DND-41 (cell line): ENCODE results near the gene VTI1A.

Experiments used
- ATAC-seq: fragments of 200-7000 bp; cut with Tn5 transposase; 3 replicates; pipeline ENCODE4 v1.9.1; 2021; ENCODE audit warnings: low read depth; ENCODE audit not compliant: insufficient read depth
- DNase-seq: peaks from one replicate; pipeline ENCODE4 v3.0.0-alpha.2; 2020
- H2AFZ ChIP-seq: 2 replicates; pipeline ENCODE4 v1.6.0; 2012; ENCODE audit warnings: low read depth, low read length
- H3K27ac ChIP-seq: 2 replicates; pipeline ENCODE4 v1.5.1; 2012; ENCODE audit warnings: low read length, inconsistent platforms
- H3K27me3 ChIP-seq: fragments of 200-600 bp; sonication (generic); 2 replicates; pipeline ENCODE4 v1.6.0; 2012; ENCODE audit warnings: low read length, mild to moderate bottlenecking, inconsistent platforms; ENCODE audit not compliant: insufficient read depth, poor library complexity
- H3K36me3 ChIP-seq: 2 replicates; pipeline ENCODE4 v1.5.1; 2012; ENCODE audit warnings: low read length, inconsistent platforms; ENCODE audit not compliant: insufficient read depth
- H3K4me1 ChIP-seq: 2 replicates; pipeline ENCODE4 v1.5.1; 2012; ENCODE audit warnings: mild to moderate bottlenecking, low read length; ENCODE audit not compliant: insufficient read depth
- H3K4me2 ChIP-seq: 2 replicates; pipeline ENCODE4 v1.6.0; 2012; ENCODE audit warnings: mild to moderate bottlenecking, moderate library complexity, low read length, inconsistent platforms; ENCODE audit not compliant: insufficient read depth
- H3K4me3 ChIP-seq, 2 experiments: fragments of 200-600 bp in 1 of 2; shearing (Covaris generic) in 1 of 2; 2 replicates each; pipeline ENCODE4 v1.5.1; 2012 to 2016; ENCODE audit warnings: inconsistent platforms in 2 of 2, low read length in 2 of 2, mild to moderate bottlenecking in 2 of 2, low read depth in 1 of 2, moderate library complexity in 1 of 2
- H3K79me2 ChIP-seq: 2 replicates; pipeline ENCODE4 v1.6.0; 2012; ENCODE audit warnings: low read length, inconsistent platforms; ENCODE audit not compliant: insufficient read depth
- H3K9ac ChIP-seq: 2 replicates; pipeline ENCODE4 v1.6.0; 2012; ENCODE audit warnings: low read depth, mild to moderate bottlenecking, inconsistent platforms, low read length, moderate library complexity
- H3K9me3 ChIP-seq: 2 replicates; pipeline ENCODE4 v1.5.1; 2012; ENCODE audit warnings: low read length, moderate library complexity, mild to moderate bottlenecking, inconsistent platforms; ENCODE audit not compliant: insufficient read depth, severe bottlenecking
- H4K20me1 ChIP-seq: 2 replicates; pipeline ENCODE4 v1.6.0; 2012; ENCODE audit warnings: low read length; ENCODE audit not compliant: insufficient read depth
- EZH2 ChIP-seq: IDR thresholded peaks from 3 replicates; pipeline ENCODE4 v1.6.1; 2012; ENCODE audit warnings: borderline replicate concordance, low read depth, mild to moderate bottlenecking, moderate library complexity, low read length, inconsistent platforms; ENCODE audit not compliant: severe bottlenecking
- TF ChIP-seq, protein P1 (sequence below): IDR thresholded peaks from 2 replicates; pipeline ENCODE4 v1.5.1; 2012; ENCODE audit warnings: borderline replicate concordance, low read length, moderate library complexity, mild to moderate bottlenecking; ENCODE audit not compliant: poor library complexity, severe bottlenecking; ENCODE audit errors: extremely low read depth

VTI1A gene

DNA sequence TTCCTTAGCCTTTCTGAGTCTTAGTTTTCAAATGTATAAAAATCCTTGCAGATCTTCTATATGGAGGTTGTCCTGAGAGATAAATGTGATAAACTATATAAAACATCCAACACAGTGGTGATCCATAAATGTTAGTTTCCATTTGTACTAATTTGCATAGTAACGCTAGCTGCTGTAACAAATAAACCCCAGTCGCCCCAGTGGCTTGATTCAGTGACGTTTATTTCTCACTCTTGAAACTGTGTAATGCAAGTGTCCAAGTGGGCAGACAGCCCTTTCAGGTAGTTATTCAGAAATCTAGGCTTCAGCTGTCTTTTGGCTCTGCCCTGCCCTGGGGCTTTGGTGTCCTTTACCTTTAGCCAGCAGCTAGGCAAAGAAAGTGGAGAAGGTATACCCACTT lies 106.3 kb downstream of the VTI1A start:
- H3K9ac ChIP-seq: no peak overlapping the region
- H3K27me3 ChIP-seq: no peaks in the 10 kb centered on the region
- H3K9me3 ChIP-seq: no peaks in the 10 kb centered on the region
- DNase-seq (no peak), ATAC-seq (no peak)
- H3K4me3 ChIP-seq: no peak overlapping the region
- H3K79me2 ChIP-seq: no peaks in the 10 kb centered on the region
- H4K20me1 ChIP-seq: no peaks in the 10 kb centered on the region
- no peaks in the 10 kb centered on the region for H3K36me3 ChIP-seq
- H2AFZ ChIP-seq: no peak overlapping the region
- no peak for TF ChIP-seq EZH2
- TF ChIP-seq, protein P1, sequence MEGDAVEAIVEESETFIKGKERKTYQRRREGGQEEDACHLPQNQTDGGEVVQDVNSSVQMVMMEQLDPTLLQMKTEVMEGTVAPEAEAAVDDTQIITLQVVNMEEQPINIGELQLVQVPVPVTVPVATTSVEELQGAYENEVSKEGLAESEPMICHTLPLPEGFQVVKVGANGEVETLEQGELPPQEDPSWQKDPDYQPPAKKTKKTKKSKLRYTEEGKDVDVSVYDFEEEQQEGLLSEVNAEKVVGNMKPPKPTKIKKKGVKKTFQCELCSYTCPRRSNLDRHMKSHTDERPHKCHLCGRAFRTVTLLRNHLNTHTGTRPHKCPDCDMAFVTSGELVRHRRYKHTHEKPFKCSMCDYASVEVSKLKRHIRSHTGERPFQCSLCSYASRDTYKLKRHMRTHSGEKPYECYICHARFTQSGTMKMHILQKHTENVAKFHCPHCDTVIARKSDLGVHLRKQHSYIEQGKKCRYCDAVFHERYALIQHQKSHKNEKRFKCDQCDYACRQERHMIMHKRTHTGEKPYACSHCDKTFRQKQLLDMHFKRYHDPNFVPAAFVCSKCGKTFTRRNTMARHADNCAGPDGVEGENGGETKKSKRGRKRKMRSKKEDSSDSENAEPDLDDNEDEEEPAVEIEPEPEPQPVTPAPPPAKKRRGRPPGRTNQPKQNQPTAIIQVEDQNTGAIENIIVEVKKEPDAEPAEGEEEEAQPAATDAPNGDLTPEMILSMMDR: no peak
- no peak overlapping the region for H3K4me2 ChIP-seq
- no peaks in the 10 kb centered on the region for H3K4me1 ChIP-seq
- no peak overlapping the region for H3K27ac ChIP-seq

DNA sequence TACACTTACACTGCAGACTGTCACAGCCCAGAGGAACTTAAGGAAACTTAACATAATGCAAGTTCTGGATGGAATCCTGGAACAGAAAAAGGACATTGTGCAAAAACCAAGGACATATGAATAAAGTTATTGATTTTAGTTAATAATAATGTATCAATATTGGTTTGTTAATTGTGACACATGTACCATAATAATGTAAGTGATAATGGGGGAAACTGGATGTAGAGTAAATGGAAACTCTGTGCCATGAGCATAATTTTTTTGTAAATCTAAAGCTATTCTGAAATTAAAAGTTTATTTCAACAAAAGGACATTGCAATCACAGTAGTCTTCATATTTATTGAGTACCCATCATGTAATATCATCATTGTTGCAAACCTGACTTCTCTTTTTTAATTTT lies 107.2 kb downstream of the VTI1A start:
- Histone ChIP-seq H3K36me3 (no peaks in the 10 kb centered on the region), H3K9me3 (no peaks in the 10 kb centered on the region), H3K79me2 (no peaks in the 10 kb centered on the region), H3K4me3 (no peak overlapping the region), H3K4me1 (no peaks in the 10 kb centered on the region), H3K4me2 (no peak overlapping the region), H2AFZ (no peak overlapping the region), H4K20me1 (no peaks in the 10 kb centered on the region), H3K27ac (no peak overlapping the region), H3K9ac (no peak overlapping the region), H3K27me3 (no peaks in the 10 kb centered on the region)
- no peak for TF ChIP-seq EZH2
- TF ChIP-seq, protein P1: no peak
- ATAC-seq (no peak), DNase-seq (no peak)

DNA sequence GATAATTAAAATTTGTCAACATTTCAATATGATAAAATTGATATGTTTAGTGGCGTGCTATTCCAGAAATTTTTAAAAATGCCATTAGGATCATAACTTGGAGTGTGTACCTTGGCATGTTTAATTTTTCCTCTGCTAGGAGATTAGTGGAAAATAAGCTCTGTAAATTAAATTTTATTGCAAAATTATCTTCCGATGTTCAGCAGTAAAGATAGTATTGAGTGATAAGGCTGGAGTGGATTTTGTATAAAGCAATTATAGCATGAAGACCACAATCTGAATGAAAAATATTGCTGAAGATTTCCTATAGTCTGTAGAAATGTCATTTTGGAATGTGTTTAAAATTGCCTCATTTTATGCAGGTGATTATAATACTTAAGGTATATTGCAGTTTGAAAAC lies 110.2 kb downstream of the VTI1A start:
- ATAC-seq (no peak), DNase-seq (no peak)
- H3K4me2 ChIP-seq: no peak overlapping the region
- no peaks in the 10 kb centered on the region for H3K79me2 ChIP-seq
- no peaks in the 10 kb centered on the region for H3K9me3 ChIP-seq
- H4K20me1 ChIP-seq: no peaks in the 10 kb centered on the region
- H3K36me3 ChIP-seq: no peaks in the 10 kb centered on the region
- H3K9ac ChIP-seq: no peak overlapping the region
- no peaks in the 10 kb centered on the region for H3K27me3 ChIP-seq
- H3K4me3 ChIP-seq: no peak overlapping the region
- TF ChIP-seq EZH2: no peak
- no peak overlapping the region for H3K27ac ChIP-seq
- H2AFZ ChIP-seq: no peak overlapping the region
- no peaks in the 10 kb centered on the region for H3K4me1 ChIP-seq

DNA sequence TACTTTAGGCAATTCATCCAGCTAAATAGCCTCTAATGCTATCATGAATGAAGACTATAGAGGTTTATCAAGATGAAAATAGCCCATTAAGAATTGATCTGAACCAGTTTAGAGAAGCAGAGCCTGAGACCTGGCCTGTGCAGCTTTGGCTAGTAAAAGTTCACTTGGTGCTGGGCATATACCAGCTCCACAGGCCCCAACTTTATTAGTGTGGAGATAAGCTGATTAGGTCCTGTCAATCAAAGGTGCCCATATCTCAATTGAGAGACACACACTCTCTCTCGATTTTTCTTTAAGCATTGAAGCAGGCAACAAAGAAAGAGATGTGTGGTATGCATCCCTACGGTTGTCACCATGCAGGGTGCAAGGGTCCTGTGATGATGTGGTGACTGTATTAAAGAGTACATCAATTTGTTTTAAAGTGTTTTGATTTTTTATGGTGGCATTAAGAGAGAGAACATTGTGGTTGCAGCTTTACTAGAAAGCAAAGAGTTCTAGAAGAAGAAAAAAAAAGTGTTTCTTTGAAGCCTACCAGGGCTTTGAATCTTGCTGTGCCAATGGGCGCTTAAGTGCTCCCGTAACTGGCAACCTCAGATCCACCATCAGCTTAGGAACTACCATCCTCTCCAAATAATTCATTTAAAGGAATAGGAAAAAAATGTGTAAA lies 111.6 kb downstream of the VTI1A start:
- no peak for TF ChIP-seq EZH2
- TF ChIP-seq, protein P1: no peak
- no peak overlapping the region for H2AFZ ChIP-seq
- no peak overlapping the region for H3K4me3 ChIP-seq
- no peaks in the 10 kb centered on the region for H3K4me1 ChIP-seq
- H4K20me1 ChIP-seq: no peaks in the 10 kb centered on the region
- no peaks in the 10 kb centered on the region for H3K9me3 ChIP-seq
- H3K27ac ChIP-seq: no peak overlapping the region
- DNase-seq (no peak), ATAC-seq (no peak)
- H3K9ac ChIP-seq: no peak overlapping the region
- no peaks in the 10 kb centered on the region for H3K79me2 ChIP-seq
- no peaks in the 10 kb centered on the region for H3K27me3 ChIP-seq
- H3K36me3 ChIP-seq: no peaks in the 10 kb centered on the region
- no peak overlapping the region for H3K4me2 ChIP-seq
